ENCODE data around the gene CTDSPL2.
"Not testable (repeated sequence)": the region's sequence is repeated elsewhere in the genome, so short reads cannot be mapped to it uniquely, and the experiment has no call there.

CTDSPL2 gene

GRCh38 chr15:44426975-44427755, at the start of gene CTDSPL2:
CTDSPL2 (plus strand) TSS chr15:44427629; CDS start chr15:44459015, 31,386 bp downstream.
- DNase-seq (ENCODE audit: low spot score) = peak; percentile 93

GRCh38 chr15:44381236-44381635, 46.2 kb upstream of the CTDSPL2 start:
- no peak for DNase-seq (ENCODE audit: low spot score)

- no peak for DNase-seq (ENCODE audit: low spot score)
Measured at GRCh38 chr15:44385344-44385942, 42.0 kb upstream of the CTDSPL2 start.

- no peak for DNase-seq (ENCODE audit: low spot score)
Measured at GRCh38 chr15:44394062-44394461, 33.4 kb upstream of the CTDSPL2 start.

- DNase-seq (ENCODE audit: low spot score) = no peak
Measured at GRCh38 chr15:44394562-44394961, 32.9 kb upstream of the CTDSPL2 start.

GRCh38 chr15:44397869-44398268, 29.6 kb upstream of the CTDSPL2 start:
- no peak for DNase-seq (ENCODE audit: low spot score)

GRCh38 chr15:44414001-44414400, 13.4 kb upstream of the CTDSPL2 start:
- no peak for DNase-seq (ENCODE audit: low spot score)

- DNase-seq (ENCODE audit: low spot score) = peak; percentile 71
Measured at GRCh38 chr15:44427756-44428724, 611 bp downstream of the CTDSPL2 start.

GRCh38 chr15:44435893-44436667, 8.7 kb downstream of the CTDSPL2 start:
- DNase-seq (ENCODE audit: low spot score) = no peak

- DNase-seq (ENCODE audit: low spot score) = no peak
Measured at GRCh38 chr15:44438402-44438801, 11.0 kb downstream of the CTDSPL2 start.

- DNase-seq (ENCODE audit: low spot score) = no peak
Measured at GRCh38 chr15:44441095-44441501, 13.7 kb downstream of the CTDSPL2 start.

GRCh38 chr15:44443515-44443914, 16.1 kb downstream of the CTDSPL2 start:
- no peak for DNase-seq (ENCODE audit: low spot score)

- no peak for DNase-seq (ENCODE audit: low spot score)
Measured at GRCh38 chr15:44447772-44448376, 20.4 kb downstream of the CTDSPL2 start.

- DNase-seq (ENCODE audit: low spot score) = no peak
Measured at GRCh38 chr15:44450172-44450571, 22.7 kb downstream of the CTDSPL2 start.

- DNase-seq (ENCODE audit: low spot score) = not testable (repeated sequence)
Measured at GRCh38 chr15:44453578-44454283, 26.3 kb downstream of the CTDSPL2 start.

- no peak for DNase-seq (ENCODE audit: low spot score)
Measured at GRCh38 chr15:44458429-44458828, 31.0 kb downstream of the CTDSPL2 start.

- DNase-seq (ENCODE audit: low spot score) = no peak
Measured at GRCh38 chr15:44468709-44469385, 41.4 kb downstream of the CTDSPL2 start.

- no peak for DNase-seq (ENCODE audit: low spot score)
Measured at GRCh38 chr15:44471885-44472455, 44.5 kb downstream of the CTDSPL2 start.

GRCh38 chr15:44479343-44479742, 51.9 kb downstream of the CTDSPL2 start:
- no peak for DNase-seq (ENCODE audit: low spot score)

GRCh38 chr15:44482090-44482489, 54.7 kb downstream of the CTDSPL2 start:
- no peak for DNase-seq (ENCODE audit: low spot score)

Data from D341Med (cell line).